Measurements from ENCODE around the gene CPEB4. TPM values are rescaled to one million over a fixed set of nuclear protein-coding genes. Genes with fewer than 3 reads are reported as not detected.

The CPEB4 gene
- total RNA-seq, 1 donor from 2014 or later: 22.6 TPM

- intact Hi-C loops (cut with micrococcal nuclease): no loop called here
Measured at GRCh38 chr5:173910215-173910614, 22.1 kb downstream of the CPEB4 start.

- intact Hi-C loops (cut with micrococcal nuclease): no loop called here
Measured at GRCh38 chr5:173911623-173912022, 23.5 kb downstream of the CPEB4 start.

- intact Hi-C loops (cut with micrococcal nuclease): no loop called here
Measured at GRCh38 chr5:173913686-173914321, 25.7 kb downstream of the CPEB4 start.

- intact Hi-C loops (cut with micrococcal nuclease): loop anchor here (5.0 kb wide), 2 partner anchors 233 to 583 kb away; no protein-coding TSS in a partner anchor
Measured at GRCh38 chr5:173915310-173916014, 27.3 kb downstream of the CPEB4 start.

GRCh38 chr5:173916233-173916632 is 28.1 kb downstream of the CPEB4 start:
- intact Hi-C loops (cut with micrococcal nuclease): loop anchor here (5.0 kb wide), 2 partner anchors 234 to 584 kb away; no protein-coding TSS in a partner anchor

- intact Hi-C loops (cut with micrococcal nuclease): loop anchor here (1.0 to 5.0 kb wide), 8 partner anchors 30 to 935 kb away; partner anchors contain the start of genes ATP6V0E1, BOD1 and CPEB4
Measured at GRCh38 chr5:173917788-173918786, 29.9 kb downstream of the CPEB4 start.

- intact Hi-C loops (cut with micrococcal nuclease): loop anchor here (5.0 kb wide), 2 partner anchors 237 to 587 kb away; no protein-coding TSS in a partner anchor
Measured at GRCh38 chr5:173919443-173919842, 31.3 kb downstream of the CPEB4 start.

GRCh38 chr5:173920024-173920753 is 32.0 kb downstream of the CPEB4 start:
- intact Hi-C loops (cut with micrococcal nuclease): no loop called here

- intact Hi-C loops (cut with micrococcal nuclease): no loop called here
Measured at GRCh38 chr5:173920866-173921555, 32.9 kb downstream of the CPEB4 start.

- intact Hi-C loops (cut with micrococcal nuclease): no loop called here
Measured at GRCh38 chr5:173922527-173922926, 34.4 kb downstream of the CPEB4 start.

GRCh38 chr5:173923218-173924095 is 35.3 kb downstream of the CPEB4 start:
- intact Hi-C loops (cut with micrococcal nuclease): no loop called here

- intact Hi-C loops (cut with micrococcal nuclease): loop anchor here (1.0 kb wide), 1 partner anchor 306 kb away; no protein-coding TSS in a partner anchor
Measured at GRCh38 chr5:173924899-173925298, 36.8 kb downstream of the CPEB4 start.

- intact Hi-C loops (cut with micrococcal nuclease): loop anchor here (1.0 kb wide), 1 partner anchor 306 kb away; no protein-coding TSS in a partner anchor
Measured at GRCh38 chr5:173925449-173926071, 37.4 kb downstream of the CPEB4 start.

GRCh38 chr5:173926359-173926758 is 38.2 kb downstream of the CPEB4 start:
- intact Hi-C loops (cut with micrococcal nuclease): no loop called here

- intact Hi-C loops (cut with micrococcal nuclease): no loop called here
Measured at GRCh38 chr5:173928871-173929574, 40.9 kb downstream of the CPEB4 start.

GRCh38 chr5:173932695-173933139 is 44.6 kb downstream of the CPEB4 start:
- intact Hi-C loops (cut with micrococcal nuclease): no loop called here

- intact Hi-C loops (cut with micrococcal nuclease): no loop called here
Measured at GRCh38 chr5:173933901-173934300, 45.8 kb downstream of the CPEB4 start.

GRCh38 chr5:173935396-173935795 is 47.2 kb downstream of the CPEB4 start:
- intact Hi-C loops (cut with micrococcal nuclease): no loop called here
